Panc1 (cell line): ENCODE results near the gene EID3. TPM values are rescaled to one million over a fixed set of nuclear protein-coding genes. Genes with fewer than 3 reads are reported as not detected.
A peak's percentile ranks its signal among the peaks of the same experiment; 100 is the strongest.
"Not testable (repeated sequence)": the region's sequence is repeated elsewhere in the genome, so short reads cannot be mapped to it uniquely, and the experiment has no call there.

Source experiments
- ATAC-seq: fragments of 200-7000 bp; cut with Tn5 transposase; 2 replicates; pipeline ENCODE4 v1.9.1; 2020; ENCODE audit warnings: mild to moderate bottlenecking, moderate library complexity
- BruUV-seq: library from RNA; stranded (reverse); fragments of 400-500 nt; replicated peaks from 2 replicates; lab custom pipeline; 2021; lab: Mats Ljungman, UMichigan
- CTCF ChIA-PET: fragments of 300-600 bp; sonication (Branson Sonifier 250); formaldehyde crosslinking; loops from one replicate; lab custom pipeline; 2022; ENCODE audit warnings: antibody characterized with exemption; lab: Charles Lee
- POLR2A ChIA-PET: fragments of 300-600 bp; sonication (Branson Sonifier 250); formaldehyde crosslinking; loops from one replicate; lab custom pipeline; 2022; ENCODE audit warnings: antibody characterized with exemption; lab: Charles Lee
- DNase-seq: peaks from one replicate; pipeline ENCODE4 v3.0.0-alpha.2; 2010; ENCODE audit warnings: low read depth, low spot score
- H3K27ac ChIP-seq: 2 replicates; pipeline ENCODE4 v1.5.1; 2011; ENCODE audit warnings: mild to moderate bottlenecking, low read length, inconsistent platforms
- H3K27me3 ChIP-seq: fragments of 200-500 bp; sonication (Bioruptor generic); 2 replicates; pipeline ENCODE4 v1.6.0; 2014; ENCODE audit warnings: low read length, inconsistent platforms; ENCODE audit not compliant: control insufficient read depth, insufficient read depth
- H3K36me3 ChIP-seq: fragments of 200-500 bp; sonication (Bioruptor generic); 2 replicates; pipeline ENCODE4 v1.5.1; 2014; ENCODE audit warnings: inconsistent platforms, mild to moderate bottlenecking, low read length, moderate library complexity; ENCODE audit not compliant: control insufficient read depth, insufficient read depth
- H3K4me1 ChIP-seq: 2 replicates; pipeline ENCODE4 v1.5.1; 2011; ENCODE audit warnings: inconsistent platforms, mild to moderate bottlenecking, low read length, moderate library complexity; ENCODE audit not compliant: control insufficient read depth, insufficient read depth
- H3K4me3 ChIP-seq, 2 experiments: 2 replicates each; pipeline ENCODE4 v1.5.1; 2011 to 2012; ENCODE audit warnings: low read depth in 2 of 2, low read length in 2 of 2, mild to moderate bottlenecking in 2 of 2, inconsistent platforms in 1 of 2, moderate library complexity in 1 of 2
- H3K9me3 ChIP-seq: fragments of 200-500 bp; sonication (Bioruptor generic); 2 replicates; pipeline ENCODE4 v1.5.1; 2014; ENCODE audit warnings: low read depth, mild to moderate bottlenecking, inconsistent platforms, low read length, moderate library complexity; ENCODE audit not compliant: control insufficient read depth, insufficient read depth
- POLR2AphosphoS5 ChIP-seq: IDR thresholded peaks from 2 replicates; pipeline ENCODE4 v1.6.1; 2012; ENCODE audit warnings: mild to moderate bottlenecking, low read depth, low read length, moderate library complexity
- REST ChIP-seq, 2 experiments: IDR thresholded peaks; 2 replicates each; pipeline ENCODE4 v1.6.1; 2011 to 2012; ENCODE audit warnings: low read depth in 2 of 2, control low read depth in 1 of 2, low read length in 1 of 2, mild to moderate bottlenecking in 1 of 2, moderate library complexity in 1 of 2; ENCODE audit not compliant: insufficient read depth in 1 of 2
- SIN3A ChIP-seq: IDR thresholded peaks from 2 replicates; pipeline ENCODE4 v1.6.1; 2012; ENCODE audit warnings: low read depth, mild to moderate bottlenecking, low read length, moderate library complexity, borderline replicate concordance; ENCODE audit not compliant: insufficient read depth
- TCF7L2 ChIP-seq: IDR thresholded peaks from 2 replicates; pipeline ENCODE4 v1.6.1; 2011; ENCODE audit warnings: mild to moderate bottlenecking, low read depth, low read length, inconsistent platforms
- in situ Hi-C: cut with HindIII; loops from 2 replicates; pipeline ENCODE4 v1.10.0; 2016; ENCODE audit warnings: low sequenced_read_pairs, low pct_unique_long_range_greater_than_20kb
- intact Hi-C: fragments of 100-400 bp; cut with micrococcal nuclease; formaldehyde crosslinking; loops from one replicate; pipeline ENCODE4 v1.10.0; 2022; ENCODE audit not compliant: unreplicated experiment
- total RNA-seq: library from RNA; stranded (reverse); gene quantifications from one replicate; pipeline ENCODE4 v1.2.1, GENCODE V29; 2021; ENCODE audit not compliant: unreplicated experiment
- TF ChIP-seq, protein P1 (sequence below): fragments of 450-650 bp; IDR thresholded peaks from 2 replicates; pipeline ENCODE4 v1.5.1; 2017; ENCODE audit warnings: mild to moderate bottlenecking

EID3 gene
- total RNA-seq, 1 experiment from 2014 or later: 18.5 TPM

- ATAC-seq (no peak), DNase-seq (no peak)
- intact Hi-C loops: no loop called here
- peak overlapping the region; percentile 65; the same call in 1 of the 2 replicates for H3K27ac ChIP-seq
- H3K4me3 ChIP-seq: no peak overlapping the region
- peaks cover 4% of the 10 kb centered on the region; the same call in 1 of the 2 replicates for H3K4me1 ChIP-seq
- no peaks in the 10 kb centered on the region for H3K36me3 ChIP-seq
- ChIA-PET POLR2A (interaction anchor here (0.9 kb wide), 1 partner anchor 13 kb away, joined by 3 read pairs; no protein-coding TSS in a partner anchor), CTCF (no interaction called here)
- no TSS peak for BruUV-seq
- H3K9me3 ChIP-seq: no peaks in the 10 kb centered on the region
- in situ Hi-C loops: no loop called here
- TF ChIP-seq TCF7L2: no peak
- TF ChIP-seq REST (IDR thresholded peaks at IDR 0.05; ENCODE audit: insufficient read depth in 1 of 2, low read depth in 2 of 2, low read length in 1 of 2): no peak
- TF ChIP-seq POLR2AphosphoS5: no peak
- no peak for TF ChIP-seq SIN3A
- TF ChIP-seq, protein P1, sequence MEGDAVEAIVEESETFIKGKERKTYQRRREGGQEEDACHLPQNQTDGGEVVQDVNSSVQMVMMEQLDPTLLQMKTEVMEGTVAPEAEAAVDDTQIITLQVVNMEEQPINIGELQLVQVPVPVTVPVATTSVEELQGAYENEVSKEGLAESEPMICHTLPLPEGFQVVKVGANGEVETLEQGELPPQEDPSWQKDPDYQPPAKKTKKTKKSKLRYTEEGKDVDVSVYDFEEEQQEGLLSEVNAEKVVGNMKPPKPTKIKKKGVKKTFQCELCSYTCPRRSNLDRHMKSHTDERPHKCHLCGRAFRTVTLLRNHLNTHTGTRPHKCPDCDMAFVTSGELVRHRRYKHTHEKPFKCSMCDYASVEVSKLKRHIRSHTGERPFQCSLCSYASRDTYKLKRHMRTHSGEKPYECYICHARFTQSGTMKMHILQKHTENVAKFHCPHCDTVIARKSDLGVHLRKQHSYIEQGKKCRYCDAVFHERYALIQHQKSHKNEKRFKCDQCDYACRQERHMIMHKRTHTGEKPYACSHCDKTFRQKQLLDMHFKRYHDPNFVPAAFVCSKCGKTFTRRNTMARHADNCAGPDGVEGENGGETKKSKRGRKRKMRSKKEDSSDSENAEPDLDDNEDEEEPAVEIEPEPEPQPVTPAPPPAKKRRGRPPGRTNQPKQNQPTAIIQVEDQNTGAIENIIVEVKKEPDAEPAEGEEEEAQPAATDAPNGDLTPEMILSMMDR: no peak
- H3K27me3 ChIP-seq: no peaks in the 10 kb centered on the region
These were observed 39.8 kb upstream of the EID3 start for GRCh38 chr12:104263580-104264358.

DNA sequence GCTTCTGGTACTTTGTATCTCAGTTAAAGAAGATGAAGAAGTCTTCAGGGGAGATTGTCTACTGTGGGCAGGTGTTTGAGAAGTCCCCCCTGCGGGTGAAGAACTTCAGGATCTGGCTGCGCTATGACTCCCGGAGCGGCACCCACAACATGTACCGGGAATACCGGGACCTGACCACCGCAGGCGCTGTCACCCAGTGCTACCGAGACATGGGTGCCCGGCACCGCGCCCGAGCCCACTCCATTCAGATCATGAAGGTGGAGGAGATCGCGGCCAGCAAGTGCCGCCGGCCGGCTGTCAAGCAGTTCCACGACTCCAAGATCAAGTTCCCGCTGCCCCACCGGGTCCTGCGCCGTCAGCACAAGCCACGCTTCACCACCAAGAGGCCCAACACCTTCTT, 38.1 kb upstream of the EID3 start:
- H3K27ac ChIP-seq, H3K9me3 ChIP-seq, in situ Hi-C loops, CTCF ChIA-PET, H3K27me3 ChIP-seq, intact Hi-C loops, DNase-seq, BruUV-seq, H3K36me3 ChIP-seq, POLR2A ChIA-PET, H3K4me3 ChIP-seq, H3K4me1 ChIP-seq, ATAC-seq: not testable (repeated sequence)

- ATAC-seq (no peak), DNase-seq (no peak)
- H3K4me1 ChIP-seq: peaks cover 30% of the 10 kb centered on the region
- no peak overlapping the region for H3K4me3 ChIP-seq
- no TSS peak for BruUV-seq
- in situ Hi-C loops (no loop called here), intact Hi-C loops (no loop called here)
- no peaks in the 10 kb centered on the region for H3K36me3 ChIP-seq
- CTCF ChIA-PET: no interaction called here
- no peaks in the 10 kb centered on the region for H3K9me3 ChIP-seq
- peak overlapping the region; percentile 36; the same call in 1 of the 2 replicates for H3K27ac ChIP-seq
- TF ChIP-seq SIN3A (no peak), TCF7L2 (no peak), POLR2AphosphoS5 (no peak), REST (IDR thresholded peaks at IDR 0.05; ENCODE audit: insufficient read depth in 1 of 2, low read depth in 2 of 2, low read length in 1 of 2) (no peak)
- TF ChIP-seq, protein P1: no peak
- POLR2A ChIA-PET: no interaction called here
- no peaks in the 10 kb centered on the region for H3K27me3 ChIP-seq
These were observed 30.6 kb upstream of the EID3 start for GRCh38 chr12:104272938-104273337.
